A673 (cell line): ENCODE data around the gene GPX4. TPM values are rescaled to one million over a fixed set of nuclear protein-coding genes. Genes with fewer than 3 reads are reported as not detected.

Experiments used
- BruUV-seq: library from RNA; stranded (reverse); fragments of 400-500 nt; replicated peaks from 2 replicates; lab custom pipeline; 2021; lab: Mats Ljungman, UMichigan
- CTCF ChIA-PET: fragments of 300-600 bp; sonication (Branson Sonifier 250); formaldehyde crosslinking; loops from one replicate; lab custom pipeline; 2022; ENCODE audit warnings: antibody characterized with exemption; lab: Charles Lee
- POLR2A ChIA-PET: fragments of 300-600 bp; sonication (Branson Sonifier 250); formaldehyde crosslinking; loops from one replicate; lab custom pipeline; 2022; ENCODE audit warnings: antibody characterized with exemption; ENCODE audit not compliant: low non-redundant PET; lab: Charles Lee
- DNase-seq: peaks from one replicate; pipeline ENCODE4 v3.0.0-alpha.2; 2015; ENCODE audit warnings: low spot score
- H3K27ac ChIP-seq: fragments of 200-600 bp; sonication (generic); 2 replicates; pipeline ENCODE4 v1.5.1; 2016; ENCODE audit warnings: mixed run types, low read depth, mild to moderate bottlenecking, mixed read lengths, antibody characterized with exemption, low read length; ENCODE audit not compliant: poor library complexity, severe bottlenecking
- H3K27me3 ChIP-seq: fragments of 200-600 bp; sonication (generic); replicated peaks from 2 replicates; pipeline ENCODE4 v1.6.1; 2017; ENCODE audit warnings: mixed run types, low read depth, mild to moderate bottlenecking, mixed read lengths, antibody characterized with exemption, low read length; ENCODE audit not compliant: insufficient read depth, poor library complexity
- H3K36me3 ChIP-seq: fragments of 200-600 bp; sonication (generic); 2 replicates; pipeline ENCODE4 v1.6.1; 2016; ENCODE audit warnings: mixed run types, mild to moderate bottlenecking, mixed read lengths, antibody characterized with exemption, low read length; ENCODE audit not compliant: insufficient read depth, poor library complexity, severe bottlenecking
- H3K4me1 ChIP-seq: fragments of 200-600 bp; sonication (generic); 2 replicates; pipeline ENCODE4 v1.6.1; 2017; ENCODE audit warnings: mixed run types, mild to moderate bottlenecking, mixed read lengths, antibody characterized with exemption, low read length; ENCODE audit not compliant: insufficient read depth, poor library complexity, severe bottlenecking
- H3K4me3 ChIP-seq: fragments of 200-600 bp; sonication (generic); 2 replicates; pipeline ENCODE4 v1.5.1; 2016; ENCODE audit warnings: low read depth, mixed run types, mild to moderate bottlenecking, mixed read lengths, low read length; ENCODE audit not compliant: poor library complexity, severe bottlenecking
- H3K9me3 ChIP-seq: fragments of 200-600 bp; sonication (generic); 2 replicates; pipeline ENCODE4 v1.6.1; 2016; ENCODE audit warnings: mixed run types, low read depth, mild to moderate bottlenecking, mixed read lengths, antibody characterized with exemption, low read length; ENCODE audit not compliant: poor library complexity, severe bottlenecking
- CTCF ChIP-seq: fragments of 300-800, 200-600 bp; sonication (generic); conservative IDR thresholded peaks from 2 replicates; pipeline ENCODE4 v1.5.1; 2017; ENCODE audit warnings: low read depth, mild to moderate bottlenecking, antibody characterized with exemption, low read length, moderate library complexity, mixed read lengths
- EZH2 ChIP-seq: fragments of 200-600 bp; sonication (generic); IDR thresholded peaks from 2 replicates; pipeline ENCODE4 v1.6.1; 2017; ENCODE audit warnings: borderline replicate concordance, low read depth, mild to moderate bottlenecking, mixed read lengths, antibody characterized with exemption, low read length; ENCODE audit not compliant: poor library complexity, severe bottlenecking
- intact Hi-C: fragments of 100-400 bp; cut with micrococcal nuclease; formaldehyde crosslinking; loops from one replicate; pipeline ENCODE4 v1.10.0; 2022; ENCODE audit not compliant: unreplicated experiment
- total RNA-seq: library from RNA; stranded (reverse); gene quantifications from 2 replicates; pipeline ENCODE4 v1.2.3, GENCODE V29; 2021

GPX4 gene
- total RNA-seq, 1 experiment from 2014 or later = 368 TPM

- intact Hi-C loops = no loop called here
- CTCF ChIA-PET = no interaction called here
- H3K36me3 ChIP-seq = no peaks in the 10 kb centered on the region
- H3K27ac ChIP-seq = no peak overlapping the region
- H3K4me3 ChIP-seq = no peak overlapping the region
- H3K27me3 ChIP-seq = no peaks in the 10 kb centered on the region
- H3K9me3 ChIP-seq = no peaks in the 10 kb centered on the region
- POLR2A ChIA-PET = no interaction called here
- DNase-seq = no peak
- H3K4me1 ChIP-seq = no peaks in the 10 kb centered on the region
- no TSS peak for BruUV-seq
- TF ChIP-seq EZH2 = no peak
- no peak for TF ChIP-seq CTCF
These were observed 42.0 kb downstream of the GPX4 start for GRCh38 chr19:1145635-1146411.

- ChIA-PET POLR2A (no interaction called here), CTCF (no interaction called here)
- BruUV-seq = no TSS peak
- no peak for TF ChIP-seq EZH2
- TF ChIP-seq CTCF = no peak
- no peaks in the 10 kb centered on the region for H3K4me1 ChIP-seq
- no peaks in the 10 kb centered on the region for H3K27me3 ChIP-seq
- no peak overlapping the region for H3K27ac ChIP-seq
- no peaks in the 10 kb centered on the region for H3K9me3 ChIP-seq
- intact Hi-C loops = no loop called here
- DNase-seq = no peak
- H3K36me3 ChIP-seq = no peaks in the 10 kb centered on the region
- H3K4me3 ChIP-seq = no peak overlapping the region
These were observed 42.6 kb downstream of the GPX4 start for GRCh38 chr19:1146412-1146699.

- Histone ChIP-seq H3K36me3 (no peaks in the 10 kb centered on the region), H3K4me1 (peaks cover 7% of the 10 kb centered on the region), H3K4me3 (no peak overlapping the region), H3K27me3 (no peaks in the 10 kb centered on the region), H3K27ac (no peak overlapping the region), H3K9me3 (no peaks in the 10 kb centered on the region)
- ChIA-PET CTCF (no interaction called here), POLR2A (no interaction called here)
- intact Hi-C loops = no loop called here
- no peak for TF ChIP-seq CTCF
- TF ChIP-seq EZH2 = no peak
- no TSS peak for BruUV-seq
- no peak for DNase-seq
These were observed 43.3 kb downstream of the GPX4 start for GRCh38 chr19:1146858-1147780.
